ENCODE results near the gene CCDC33. TPM values are rescaled to one million over a fixed set of nuclear protein-coding genes. Genes with fewer than 3 reads are reported as not detected.

CCDC33 gene
- total and polyA plus RNA-seq, 7 donors: 0.01 to 0.03 TPM; not detected in 5

GRCh38 chr15:74239051-74239705, 3.1 kb downstream of the CCDC33 start:
- no peak for DNase-seq
- no peaks in the 10 kb centered on the region for H3K9me3 ChIP-seq
- WGBS, 3 donors: 43 to 52% (median 49%) methylated on average over 6 of the region's 6 CpGs
- TF ChIP-seq, protein P1, sequence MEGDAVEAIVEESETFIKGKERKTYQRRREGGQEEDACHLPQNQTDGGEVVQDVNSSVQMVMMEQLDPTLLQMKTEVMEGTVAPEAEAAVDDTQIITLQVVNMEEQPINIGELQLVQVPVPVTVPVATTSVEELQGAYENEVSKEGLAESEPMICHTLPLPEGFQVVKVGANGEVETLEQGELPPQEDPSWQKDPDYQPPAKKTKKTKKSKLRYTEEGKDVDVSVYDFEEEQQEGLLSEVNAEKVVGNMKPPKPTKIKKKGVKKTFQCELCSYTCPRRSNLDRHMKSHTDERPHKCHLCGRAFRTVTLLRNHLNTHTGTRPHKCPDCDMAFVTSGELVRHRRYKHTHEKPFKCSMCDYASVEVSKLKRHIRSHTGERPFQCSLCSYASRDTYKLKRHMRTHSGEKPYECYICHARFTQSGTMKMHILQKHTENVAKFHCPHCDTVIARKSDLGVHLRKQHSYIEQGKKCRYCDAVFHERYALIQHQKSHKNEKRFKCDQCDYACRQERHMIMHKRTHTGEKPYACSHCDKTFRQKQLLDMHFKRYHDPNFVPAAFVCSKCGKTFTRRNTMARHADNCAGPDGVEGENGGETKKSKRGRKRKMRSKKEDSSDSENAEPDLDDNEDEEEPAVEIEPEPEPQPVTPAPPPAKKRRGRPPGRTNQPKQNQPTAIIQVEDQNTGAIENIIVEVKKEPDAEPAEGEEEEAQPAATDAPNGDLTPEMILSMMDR (IDR thresholded peaks at IDR 0.05): no peak
- H3K4me1 ChIP-seq: peaks cover 16% of the 10 kb centered on the region
- H3K4me3 ChIP-seq: no peak overlapping the region
- no peaks in the 10 kb centered on the region for H3K36me3 ChIP-seq (ENCODE audit: insufficient read depth in 1 of 2, low read depth in 1 of 2)
- no peak overlapping the region for H3K27ac ChIP-seq
- no peak for ATAC-seq
- no peaks in the 10 kb centered on the region for H3K27me3 ChIP-seq (ENCODE audit: insufficient read depth in 3 of 3, low read length in 2 of 3)
- intact Hi-C loops (cut with DNase I): no loop called here

DNA sequence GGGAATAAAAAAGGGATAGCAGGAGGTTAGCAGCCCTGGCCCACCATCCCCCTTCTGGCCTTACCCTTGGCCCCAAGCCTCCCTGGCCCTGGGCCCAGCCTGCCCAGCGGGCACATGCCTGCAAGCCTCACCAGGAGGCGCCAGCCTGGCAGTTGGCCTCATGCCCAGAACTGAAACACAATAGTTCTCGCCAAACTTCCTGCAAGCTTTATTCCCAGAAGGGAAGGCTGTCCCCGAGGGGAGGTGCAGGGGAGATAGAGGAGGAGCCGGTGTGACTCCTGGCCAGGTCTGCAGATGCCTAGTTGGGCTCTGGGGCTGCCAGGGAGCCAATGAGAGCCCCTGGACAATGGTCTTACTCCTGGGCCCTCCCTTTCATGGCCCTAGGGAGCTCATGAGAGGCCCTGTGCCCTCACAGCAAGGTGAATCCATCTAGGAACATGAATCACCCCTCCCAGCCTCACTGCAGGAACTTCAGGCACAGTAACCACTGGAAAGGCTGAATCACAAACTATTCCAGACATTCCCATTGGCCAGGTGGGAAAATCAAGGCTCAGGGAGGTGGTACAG, 4.0 kb downstream of the CCDC33 start:
- Histone ChIP-seq H3K27ac (no peak overlapping the region), H3K4me1 (peaks cover 16% of the 10 kb centered on the region), H3K9me3 (no peaks in the 10 kb centered on the region), H3K27me3 (ENCODE audit: insufficient read depth in 3 of 3, low read length in 2 of 3) (peaks cover 0 to 5% (median 1%) of the 10 kb centered on the region in 3 donors), H3K36me3 (ENCODE audit: insufficient read depth in 1 of 2, low read depth in 1 of 2) (no peaks in the 10 kb centered on the region), H3K4me3 (no peak overlapping the region)
- DNase-seq (peak; percentile 85 to 87), ATAC-seq (peak; percentile 88 to 95 (median 90))
- TF ChIP-seq, protein P1 (IDR thresholded peaks at IDR 0.05): peak; percentile 52
- intact Hi-C loops (cut with DNase I): no loop called here
- WGBS, 3 donors: 6 to 16% (median 11%) methylated on average over 5 of the region's 5 CpGs

DNA sequence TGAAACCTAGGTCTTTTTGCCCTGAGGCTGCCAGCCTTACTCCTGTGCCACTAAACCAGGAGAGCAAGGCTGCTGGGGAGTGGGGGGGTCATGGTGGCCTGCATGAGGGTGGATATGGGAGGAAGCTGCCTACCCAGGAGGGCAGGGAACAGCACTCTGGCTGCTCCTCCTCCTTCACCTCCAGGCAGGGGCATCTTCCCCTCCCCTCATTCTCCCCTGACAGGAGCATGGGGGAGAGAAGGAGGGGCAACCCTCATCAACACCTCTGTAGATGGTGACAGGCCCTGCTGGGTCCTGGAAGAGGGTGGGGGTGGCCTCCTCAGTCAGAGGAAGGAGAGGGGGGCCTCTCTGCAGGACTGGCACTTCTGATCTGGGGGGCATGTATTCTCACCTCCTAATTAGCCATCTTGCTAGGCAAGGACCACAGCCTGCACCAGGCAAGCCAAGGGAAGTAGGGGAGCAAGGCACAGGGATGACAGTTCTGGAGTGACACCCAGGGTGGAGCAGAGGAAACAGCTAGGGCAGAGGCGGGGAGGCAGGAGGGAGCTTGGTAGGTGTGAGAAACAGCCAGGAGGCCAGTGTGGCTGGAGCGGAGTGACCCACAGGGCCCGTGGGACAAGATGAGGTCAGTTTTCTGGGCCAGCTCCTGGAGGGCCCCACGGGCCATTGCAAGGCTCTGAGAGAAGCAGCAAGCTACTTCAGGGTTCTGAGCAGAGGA, 4.9 kb downstream of the CCDC33 start:
- WGBS, 3 donors: 71 to 82% (median 80%) methylated on average over 4 of the region's 4 CpGs
- ATAC-seq (no peak), DNase-seq (no peak)
- TF ChIP-seq, protein P1 (IDR thresholded peaks at IDR 0.05): no peak
- Histone ChIP-seq H3K4me1 (peaks cover 16% of the 10 kb centered on the region), H3K27me3 (ENCODE audit: insufficient read depth in 3 of 3, low read length in 2 of 3) (peaks cover 0 to 9% (median 5%) of the 10 kb centered on the region in 3 donors), H3K4me3 (no peak overlapping the region), H3K9me3 (no peaks in the 10 kb centered on the region), H3K36me3 (ENCODE audit: insufficient read depth in 1 of 2, low read depth in 1 of 2) (no peaks in the 10 kb centered on the region), H3K27ac (no peak overlapping the region)
- intact Hi-C loops (cut with DNase I): no loop called here

DNA sequence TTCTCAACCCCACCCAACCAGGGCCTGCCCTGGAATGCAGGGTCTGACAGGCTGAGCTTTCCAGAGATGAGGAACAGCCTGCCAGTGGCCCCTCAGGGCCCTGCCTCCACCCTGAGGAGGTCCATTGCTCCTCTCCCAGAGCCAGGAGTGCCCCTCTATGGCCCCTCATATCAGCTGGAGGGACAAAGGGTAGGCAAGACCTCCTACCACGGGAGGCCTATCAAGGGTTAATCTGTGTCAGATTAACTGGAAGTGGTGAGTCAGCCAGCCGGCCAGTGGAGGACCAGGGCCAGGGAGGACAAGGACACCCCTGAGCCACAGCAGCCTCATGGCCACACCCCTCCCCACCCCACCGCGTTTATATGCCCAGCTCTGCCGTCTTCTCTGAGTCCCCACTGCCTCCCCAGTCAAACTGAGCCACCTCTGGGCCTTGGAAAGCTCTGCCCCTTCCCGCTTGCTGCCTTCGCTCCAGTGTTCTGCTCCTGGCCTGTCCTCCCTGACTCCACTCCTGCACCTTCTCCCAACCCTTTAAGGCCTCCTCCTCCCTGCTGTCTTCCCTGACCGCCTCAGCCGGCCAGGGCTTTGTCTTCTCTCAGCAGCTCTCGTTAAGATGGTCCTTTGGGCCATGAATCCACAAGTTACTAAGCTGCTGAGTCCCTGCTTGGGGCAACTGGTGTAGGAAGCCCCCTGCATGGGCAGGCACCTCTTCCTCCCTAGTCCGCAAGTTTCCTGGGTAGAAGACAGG, 6.5 kb downstream of the CCDC33 start:
- Histone ChIP-seq H3K27ac (no peak overlapping the region), H3K9me3 (no peaks in the 10 kb centered on the region), H3K36me3 (ENCODE audit: insufficient read depth in 1 of 2, low read depth in 1 of 2) (no peaks in the 10 kb centered on the region), H3K4me1 (peaks cover 16% of the 10 kb centered on the region), H3K27me3 (ENCODE audit: insufficient read depth in 3 of 3, low read length in 2 of 3) (peaks cover 0 to 9% (median 5%) of the 10 kb centered on the region in 3 donors), H3K4me3 (no peak overlapping the region)
- ATAC-seq: peak in 1 of 4 donors; percentile 32
- WGBS, 3 donors: 57 to 58% (median 57%) methylated on average over 11 of the region's 11 CpGs
- TF ChIP-seq, protein P1 (IDR thresholded peaks at IDR 0.05): no peak
- intact Hi-C loops (cut with DNase I): no loop called here
- DNase-seq: peak in 1 of 2 donors; percentile 56
